RWPE2 (cell line): ENCODE measurements around the gene B4GALNT3.

Experiments
- ATAC-seq: fragments of 200-7000 bp; cut with Tn5 transposase; 3 replicates; pipeline ENCODE4 v1.9.1; 2021; ENCODE audit warnings: low read depth
- DNase-seq: peaks from one replicate; pipeline ENCODE4 v3.0.0-alpha.2; 2020; ENCODE audit warnings: low spot score
- H3K27ac ChIP-seq: fragments of 450-650 bp; 2 replicates; pipeline ENCODE4 v1.5.1; 2017; ENCODE audit warnings: mild to moderate bottlenecking; ENCODE audit not compliant: poor library complexity, severe bottlenecking
- H3K27me3 ChIP-seq: fragments of 250-450 bp; sonication (Bioruptor Pico); 2 replicates; pipeline ENCODE4 v1.5.1; 2021; ENCODE audit warnings: mild to moderate bottlenecking, moderate library complexity; ENCODE audit not compliant: insufficient read depth, poor library complexity, severe bottlenecking
- H3K36me3 ChIP-seq: fragments of 250-450 bp; sonication (Bioruptor Pico); 2 replicates; pipeline ENCODE4 v1.5.1; 2020; ENCODE audit warnings: low read depth, mild to moderate bottlenecking, moderate library complexity
- H3K4me1 ChIP-seq: fragments of 250-450 bp; sonication (Bioruptor Pico); 2 replicates; pipeline ENCODE4 v1.5.1; 2021; ENCODE audit warnings: mild to moderate bottlenecking, moderate library complexity; ENCODE audit not compliant: insufficient read depth, poor library complexity, severe bottlenecking
- H3K4me3 ChIP-seq: fragments of 250-450 bp; sonication (Bioruptor Pico); 2 replicates; pipeline ENCODE4 v1.5.1; 2021; ENCODE audit warnings: mild to moderate bottlenecking, moderate library complexity; ENCODE audit not compliant: severe bottlenecking
- H3K9me3 ChIP-seq: fragments of 250-450 bp; sonication (Bioruptor Pico); 2 replicates; pipeline ENCODE4 v1.5.1; 2021; ENCODE audit warnings: mild to moderate bottlenecking, moderate library complexity; ENCODE audit not compliant: severe bottlenecking
- CTCF ChIP-seq: fragments of 450-650 bp; IDR thresholded peaks from one replicate; pipeline ENCODE4 v1.5.1; 2017; ENCODE audit warnings: mild to moderate bottlenecking, moderate library complexity; ENCODE audit not compliant: poor library complexity, severe bottlenecking

B4GALNT3 gene

GRCh38 chr12:490260-490659 is 30.5 kb downstream of the B4GALNT3 start:
- H3K4me1 ChIP-seq, result peaks cover 5% of the 10 kb centered on the region
- no peak overlapping the region for H3K27ac ChIP-seq
- H3K36me3 ChIP-seq, result no peaks in the 10 kb centered on the region
- H3K4me3 ChIP-seq, result no peak overlapping the region
- peaks cover 3% of the 10 kb centered on the region for H3K9me3 ChIP-seq
- H3K27me3 ChIP-seq, result no peaks in the 10 kb centered on the region
- ATAC-seq, result no peak
- TF ChIP-seq CTCF, result no peak
- DNase-seq, result peak; percentile 0

DNA sequence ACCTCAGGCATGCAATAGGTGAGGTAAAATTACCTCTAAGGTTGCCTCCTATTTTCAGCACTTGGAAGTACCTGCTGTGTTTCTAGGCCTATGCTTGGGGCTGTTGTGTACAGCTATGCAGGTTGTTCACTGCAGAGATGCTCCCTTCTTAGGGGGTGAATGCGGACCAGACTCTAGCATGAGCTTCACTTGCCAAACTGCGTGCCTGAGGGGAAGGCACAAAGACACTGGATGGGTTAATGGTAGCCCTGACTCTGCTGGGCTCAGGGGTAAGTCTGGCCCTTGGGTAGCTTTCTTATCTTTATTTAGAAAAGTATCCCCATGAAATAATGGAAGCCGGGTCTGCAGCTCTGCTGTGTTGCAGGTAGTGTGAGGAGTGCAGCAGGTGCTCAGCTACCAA is 35.7 kb downstream of the B4GALNT3 start:
- DNase-seq (no peak), ATAC-seq (no peak)
- Histone ChIP-seq H3K9me3 (no peaks in the 10 kb centered on the region), H3K4me3 (no peak overlapping the region), H3K27me3 (no peaks in the 10 kb centered on the region), H3K27ac (no peak overlapping the region), H3K36me3 (no peaks in the 10 kb centered on the region), H3K4me1 (no peaks in the 10 kb centered on the region)
- TF ChIP-seq CTCF, result no peak

DNA sequence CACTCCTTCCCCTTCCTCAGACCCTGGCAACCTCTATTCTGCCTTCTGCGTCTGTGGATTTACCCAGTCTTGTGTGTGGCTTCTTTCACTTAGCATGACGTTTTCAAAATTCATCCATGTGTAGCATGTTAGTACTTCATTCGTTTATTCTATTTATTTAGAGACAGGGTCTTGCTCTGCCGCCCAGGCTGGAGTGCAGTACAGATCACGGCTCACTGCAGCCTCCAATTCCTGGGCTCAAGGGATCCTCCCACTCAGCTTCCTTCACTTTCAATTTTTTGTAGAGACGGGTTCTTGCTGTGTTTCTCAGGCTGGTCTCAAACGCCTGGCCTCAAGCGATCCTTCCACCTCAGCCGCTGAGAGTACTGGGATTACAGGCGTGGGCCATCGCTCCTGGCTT is 37.0 kb downstream of the B4GALNT3 start:
- Histone ChIP-seq H3K9me3 (no peaks in the 10 kb centered on the region), H3K36me3 (no peaks in the 10 kb centered on the region), H3K4me1 (no peaks in the 10 kb centered on the region), H3K27me3 (no peaks in the 10 kb centered on the region), H3K27ac (no peak overlapping the region), H3K4me3 (no peak overlapping the region)
- ATAC-seq, result no peak
- no peak for DNase-seq
- TF ChIP-seq CTCF, result no peak

DNA sequence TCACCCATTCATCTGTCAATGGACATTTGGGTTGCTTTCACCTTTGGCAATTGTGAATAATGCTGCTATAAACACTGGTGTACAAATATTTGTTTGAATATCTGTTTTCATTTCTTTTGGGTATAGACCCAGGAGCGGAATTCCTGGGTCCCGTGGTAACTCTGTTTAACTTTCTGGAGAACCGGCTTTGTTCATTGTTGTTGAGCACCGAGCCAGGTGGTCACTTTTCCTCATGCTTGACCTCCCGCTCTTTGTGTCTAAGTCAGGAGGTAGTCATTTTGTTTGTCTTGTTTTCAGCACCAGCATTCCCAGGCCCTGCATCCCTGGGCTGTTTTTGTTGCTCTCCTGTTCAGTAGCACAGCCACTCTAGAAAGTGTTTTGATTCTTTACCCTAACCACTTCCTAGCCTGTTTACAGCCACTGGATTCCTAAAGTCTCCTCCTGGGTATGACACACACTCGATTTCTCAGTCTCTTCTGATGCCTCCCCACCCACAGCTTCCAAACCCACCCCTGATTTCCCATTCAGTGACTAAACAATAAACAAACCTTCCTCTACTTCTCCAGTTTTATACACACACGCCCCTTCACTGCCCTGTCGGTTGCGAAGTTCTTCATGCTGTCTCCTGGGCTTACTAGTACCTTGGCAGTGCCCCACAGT is 37.9 kb downstream of the B4GALNT3 start:
- Histone ChIP-seq H3K4me3 (no peak overlapping the region), H3K36me3 (no peaks in the 10 kb centered on the region), H3K4me1 (peaks cover 4% of the 10 kb centered on the region), H3K27me3 (no peaks in the 10 kb centered on the region), H3K27ac (no peak overlapping the region), H3K9me3 (no peaks in the 10 kb centered on the region)
- DNase-seq (no peak), ATAC-seq (no peak)
- TF ChIP-seq CTCF, result no peak

DNA sequence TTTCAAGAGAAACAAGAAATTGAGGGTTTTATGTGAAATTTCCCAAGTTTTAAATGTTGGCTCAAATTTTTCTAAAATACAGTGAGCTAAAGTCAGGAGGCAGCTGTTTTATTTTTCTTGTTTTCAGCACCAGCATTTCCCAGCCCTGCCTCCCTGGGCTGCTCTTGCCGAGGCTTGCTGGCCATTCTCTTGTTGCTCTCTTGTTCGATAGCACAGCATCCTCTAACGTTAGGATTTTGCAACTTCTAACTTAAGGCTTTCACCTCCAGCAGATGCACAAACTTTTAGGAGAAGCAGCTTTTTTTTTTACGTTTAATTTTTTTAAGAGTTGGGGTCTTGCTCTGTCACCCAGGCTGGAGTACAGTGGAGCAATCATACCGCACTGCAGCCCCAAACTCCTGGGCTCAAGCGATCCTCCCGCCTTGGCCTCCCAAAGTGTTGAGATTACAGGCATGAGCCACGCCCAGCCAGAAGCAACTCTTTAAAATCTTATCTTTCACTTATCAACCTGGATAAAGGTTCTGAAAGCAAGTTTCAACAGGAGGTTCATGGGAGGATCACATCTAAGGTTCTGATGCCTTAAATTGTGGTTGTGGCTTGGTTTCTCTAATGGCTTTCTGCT is 40.2 kb downstream of the B4GALNT3 start:
- Histone ChIP-seq H3K27ac (no peak overlapping the region), H3K4me3 (no peak overlapping the region), H3K36me3 (no peaks in the 10 kb centered on the region), H3K27me3 (no peaks in the 10 kb centered on the region), H3K4me1 (peaks cover 15% of the 10 kb centered on the region), H3K9me3 (no peaks in the 10 kb centered on the region)
- DNase-seq (no peak), ATAC-seq (no peak)
- TF ChIP-seq CTCF, result no peak
